SHP77 (cell line): ENCODE data around the gene CCL7.

Experiments used
- DNase-seq, 2 experiments: peaks; one replicate each; lab custom pipeline; 2025; lab: John Stamatoyannopoulos, UW

Gene CCL7

GRCh38 chr17:34246881-34247280 is 23.1 kb upstream of the CCL7 start:
- no peak for DNase-seq

DNA sequence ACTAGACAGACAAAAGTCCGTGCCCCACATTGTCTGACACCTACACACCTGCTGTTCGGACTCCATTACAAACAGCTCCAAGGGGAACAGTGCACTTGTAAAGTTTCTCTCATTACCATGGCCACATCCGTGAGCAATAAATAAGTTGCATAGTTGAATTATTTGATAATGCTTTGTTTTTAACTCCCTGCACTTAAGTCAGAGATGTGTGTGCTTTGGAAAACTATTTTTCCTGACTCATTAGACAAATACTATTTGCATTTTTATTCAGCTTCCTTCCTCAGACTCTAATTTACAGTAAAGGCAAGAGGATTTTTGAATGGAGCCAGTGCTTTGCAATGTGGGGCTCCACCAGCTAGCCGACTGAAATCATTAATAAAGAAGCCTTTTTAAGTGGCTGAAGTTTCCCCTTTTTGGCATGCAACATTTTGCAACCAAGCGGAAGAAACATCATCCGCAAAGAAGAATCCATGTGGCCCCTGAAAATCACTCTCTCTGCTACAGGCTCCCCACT is 21.5 kb upstream of the CCL7 start:
- DNase-seq = no peak

DNA sequence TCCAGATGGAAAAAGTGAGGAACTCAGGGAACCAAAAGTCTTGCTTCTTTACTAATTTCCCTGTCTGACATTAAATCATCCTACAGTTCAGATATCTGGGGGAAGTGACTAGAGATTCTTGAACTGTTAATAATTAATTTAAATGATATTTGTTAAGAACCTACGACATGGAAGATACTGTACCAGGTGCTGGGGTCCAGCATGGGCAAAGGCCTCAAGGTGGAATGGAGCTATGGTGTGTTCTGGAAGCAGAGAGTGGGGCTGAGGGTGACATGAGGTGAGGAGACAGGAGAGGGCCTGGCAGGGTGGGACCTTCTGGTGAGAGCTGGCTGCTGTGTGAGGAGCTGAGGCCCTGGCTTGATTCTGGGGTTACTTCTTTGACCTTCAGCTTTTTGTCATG is 21.0 kb upstream of the CCL7 start:
- DNase-seq = no peak

- no peak for DNase-seq
Measured at GRCh38 chr17:34249478-34249877, 20.5 kb upstream of the CCL7 start.

- no peak for DNase-seq
Measured at GRCh38 chr17:34251186-34251585, 18.8 kb upstream of the CCL7 start.

GRCh38 chr17:34252095-34252443 is 18.0 kb upstream of the CCL7 start:
- no peak for DNase-seq

GRCh38 chr17:34252444-34253138 is 17.4 kb upstream of the CCL7 start:
- DNase-seq = no peak

GRCh38 chr17:34253139-34253525 is 16.9 kb upstream of the CCL7 start:
- DNase-seq = no peak

DNA sequence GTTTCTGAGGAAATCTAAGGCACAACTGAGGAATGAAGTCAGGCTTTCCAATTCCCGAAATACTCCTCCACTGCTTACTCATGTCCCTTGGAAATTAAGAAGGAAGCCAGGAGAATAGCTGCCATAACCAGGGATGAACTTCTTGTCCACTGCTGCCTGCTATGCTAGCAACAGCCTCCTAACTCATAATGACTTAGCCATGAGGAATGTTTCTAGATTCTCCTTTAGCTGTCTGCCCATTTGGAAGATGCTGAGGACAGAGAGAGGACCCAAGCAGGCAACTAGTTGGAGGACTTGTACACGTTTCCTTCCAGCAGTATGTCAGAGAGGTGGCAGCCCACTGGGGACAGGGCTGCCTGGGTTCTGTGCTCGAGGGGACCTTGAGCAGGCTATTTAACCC is 15.9 kb upstream of the CCL7 start:
- DNase-seq = no peak

GRCh38 chr17:34254651-34255380 is 15.2 kb upstream of the CCL7 start, which contains the start of gene CCL2:
CCL2 (plus strand) TSS chr17:34255285; CDS start chr17:34255350, 65 bp downstream.
- no peak for DNase-seq

- no peak for DNase-seq
Measured at GRCh38 chr17:34255381-34255732, 14.7 kb upstream of the CCL7 start.

DNA sequence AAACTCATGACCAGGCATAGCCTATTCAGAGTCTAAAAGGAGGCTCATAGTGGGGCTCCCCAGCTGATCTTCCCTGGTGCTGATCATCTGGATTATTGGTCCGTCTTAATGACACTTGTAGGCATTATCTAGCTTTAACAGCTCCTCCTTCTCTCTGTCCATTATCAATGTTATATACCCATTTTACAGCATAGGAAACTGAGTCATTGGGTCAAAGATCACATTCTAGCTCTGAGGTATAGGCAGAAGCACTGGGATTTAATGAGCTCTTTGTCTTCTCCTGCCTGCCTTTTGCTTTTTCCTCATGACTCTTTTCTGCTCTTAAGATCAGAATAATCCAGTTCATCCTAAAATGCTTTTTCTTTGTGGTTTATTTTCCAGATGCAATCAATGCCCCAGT is 14.2 kb upstream of the CCL7 start:
- no peak for DNase-seq

DNA sequence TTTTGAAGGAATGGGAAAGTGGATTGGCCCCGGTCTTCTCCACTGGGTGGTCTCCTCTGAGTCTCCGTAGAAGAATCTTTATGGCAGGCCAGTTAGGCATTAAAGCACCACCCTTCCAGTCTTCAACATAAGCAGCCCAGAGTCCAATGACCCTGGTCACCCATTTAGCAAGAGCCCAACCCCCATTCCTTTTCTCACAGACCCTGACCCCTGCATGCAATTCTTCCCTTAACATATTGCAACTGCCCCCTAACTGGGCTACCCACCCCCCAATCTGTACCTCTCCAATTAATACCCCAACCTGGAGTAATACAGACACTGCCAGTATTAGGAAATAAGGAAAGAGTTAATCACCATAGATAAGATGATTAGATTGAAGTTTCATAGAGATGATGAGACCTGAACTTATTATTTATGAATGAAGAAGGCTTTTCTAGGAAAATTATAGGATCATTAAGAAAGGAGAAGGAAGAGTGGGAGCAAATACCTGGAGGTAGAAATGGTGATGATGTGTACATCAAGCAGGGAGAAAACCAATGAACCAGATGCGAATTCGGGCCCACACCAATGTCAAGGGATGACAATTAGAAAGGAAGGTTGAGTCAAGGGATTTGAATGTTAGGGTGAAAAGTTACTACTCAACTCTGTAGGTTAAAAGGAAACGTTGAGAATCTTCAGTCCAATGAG is 12.6 kb upstream of the CCL7 start:
- DNase-seq = no peak

DNA sequence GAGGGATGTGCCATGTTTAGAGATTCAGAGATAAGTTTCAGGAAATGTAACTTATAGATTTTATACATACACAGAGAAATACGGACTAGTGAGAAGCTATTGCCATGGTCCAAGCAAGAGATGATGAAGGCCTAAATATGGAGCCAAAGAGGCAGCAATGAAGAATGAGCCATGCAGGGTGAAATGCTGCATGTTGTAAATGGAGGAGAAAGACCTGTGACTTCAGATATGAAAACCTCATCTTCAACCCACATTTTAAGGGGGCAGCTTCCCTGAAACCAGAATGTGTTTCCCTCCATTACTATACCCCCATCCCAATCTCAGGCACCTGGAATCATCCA is 12.1 kb upstream of the CCL7 start:
- no peak for DNase-seq

DNA sequence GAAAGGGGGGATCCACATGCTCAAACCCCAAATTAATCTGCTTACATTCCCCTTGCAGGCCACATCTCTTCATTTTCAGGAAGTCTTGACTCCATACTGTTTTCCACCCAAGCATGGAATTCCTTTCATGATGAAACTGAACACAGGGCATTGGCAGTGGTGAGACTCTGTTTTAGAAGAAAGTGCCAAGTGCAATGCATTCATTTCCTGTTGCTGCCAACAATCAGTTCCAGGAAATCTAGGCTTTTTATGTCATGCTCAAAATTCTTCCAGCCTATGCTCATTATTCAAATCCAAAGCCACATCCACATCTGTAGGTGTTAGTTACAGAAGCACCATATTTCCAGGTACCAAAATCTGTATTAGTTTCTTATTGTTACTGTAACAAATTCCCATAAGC is 10.9 kb upstream of the CCL7 start:
- no peak for DNase-seq

GRCh38 chr17:34260861-34261260 is 9.2 kb upstream of the CCL7 start:
- no peak for DNase-seq

- DNase-seq = no peak
Measured at GRCh38 chr17:34261568-34262337, 8.3 kb upstream of the CCL7 start.

DNA sequence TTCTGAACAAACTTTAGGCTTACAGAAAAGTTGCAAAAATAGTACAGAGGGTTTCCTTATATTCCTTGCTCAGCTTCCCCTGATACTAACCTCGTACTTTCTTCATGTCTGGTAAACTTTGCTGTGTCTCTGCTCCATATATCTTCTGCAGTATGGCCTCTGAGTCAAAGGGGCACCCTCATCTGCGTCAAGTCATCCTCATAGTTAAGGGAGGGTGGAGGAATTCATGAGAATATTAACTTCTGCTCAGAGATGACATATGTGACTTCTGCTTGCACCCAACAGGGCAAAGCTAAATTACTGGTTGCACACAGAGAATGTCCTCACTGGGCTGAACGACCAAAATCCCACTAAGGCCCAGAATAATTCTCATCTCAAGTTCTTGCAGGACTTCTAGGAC is 4.3 kb upstream of the CCL7 start:
- no peak for DNase-seq

DNA sequence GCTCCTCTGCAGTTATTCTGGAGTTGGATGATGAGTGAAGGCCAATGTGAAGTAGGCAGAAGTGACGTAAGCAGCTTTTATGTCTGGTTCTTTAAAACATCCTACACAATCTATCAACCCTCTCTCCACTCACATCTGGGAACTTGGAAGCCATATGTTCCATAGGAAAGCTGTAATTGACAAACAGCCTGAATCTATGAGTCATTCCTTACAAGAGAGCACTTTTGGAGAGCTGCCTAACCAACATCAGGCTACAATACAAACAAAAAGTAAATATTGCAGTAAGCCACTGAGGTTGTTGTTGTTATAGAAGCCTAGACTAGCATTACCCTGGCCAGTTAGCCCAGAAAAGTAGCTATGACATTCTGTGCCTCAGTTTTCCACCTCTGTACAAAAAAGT is 5.9 kb downstream of the CCL7 start:
- no peak for DNase-seq

DNA sequence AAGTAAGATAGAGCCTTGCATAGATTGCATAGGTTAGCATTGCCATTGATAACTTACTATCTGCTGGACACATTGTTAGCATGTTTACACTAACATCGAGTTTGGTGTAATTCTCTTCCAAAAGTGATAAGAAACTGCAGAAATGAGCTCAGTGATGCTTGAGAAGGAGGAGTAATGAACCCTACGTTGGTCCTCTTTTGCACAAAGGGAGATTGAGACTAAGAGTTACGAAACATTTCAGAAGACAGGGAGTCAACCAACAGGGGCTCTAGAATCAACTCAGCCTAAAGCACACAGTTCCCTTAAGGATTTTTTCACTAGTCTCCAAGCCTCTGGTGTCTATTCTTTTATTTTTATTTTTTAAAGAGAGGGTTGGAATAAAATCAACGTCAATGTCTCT is 6.8 kb downstream of the CCL7 start:
- no peak for DNase-seq

GRCh38 chr17:34283571-34283970 is 13.6 kb downstream of the CCL7 start:
- DNase-seq = no peak

- DNase-seq = no peak
Measured at GRCh38 chr17:34285286-34285792, 15.3 kb downstream of the CCL7 start, which contains the start of gene CCL11. CCL11 (plus strand) TSS chr17:34285742; CDS start chr17:34285809, 67 bp downstream.
